ENCODE results near the gene ST7.

DNA sequence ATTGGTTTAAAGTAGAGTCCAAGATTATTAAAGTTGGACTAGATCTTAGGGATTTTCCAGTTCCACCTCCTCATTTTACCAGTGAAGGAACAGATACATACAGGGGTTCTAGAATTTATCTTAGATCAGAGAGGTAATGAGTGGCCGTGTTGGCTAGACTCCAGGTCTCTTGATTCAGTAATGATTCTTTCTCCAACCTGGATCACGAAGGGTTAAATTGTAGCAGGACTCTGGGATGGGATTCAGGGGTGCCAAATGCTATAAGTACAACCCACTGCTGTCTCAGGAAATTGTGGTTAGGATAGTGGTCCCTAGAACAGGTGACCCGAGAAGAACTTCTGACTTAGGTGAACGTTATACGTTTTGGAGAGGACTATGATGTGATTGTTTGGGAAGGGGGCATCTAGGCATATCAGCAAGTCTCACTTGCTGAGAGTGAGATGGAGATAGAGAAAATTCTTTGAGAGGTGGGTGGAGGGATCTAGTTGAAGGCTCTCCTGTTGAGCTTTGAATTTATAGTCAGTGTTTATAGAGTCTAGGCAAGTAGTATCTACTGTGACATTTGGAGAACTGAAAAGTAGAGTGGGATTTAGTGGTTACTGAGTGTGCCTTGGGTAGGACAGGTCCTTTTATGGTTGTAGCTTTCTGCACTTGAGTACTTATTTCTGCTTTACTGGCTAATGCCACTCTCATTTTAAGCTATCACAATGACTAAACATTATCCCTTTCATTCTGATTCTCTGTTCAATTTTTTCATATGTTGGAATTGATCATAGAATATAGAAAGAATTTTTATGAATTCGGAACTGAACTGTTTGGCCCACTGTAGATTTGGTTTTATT, 58.3 kb downstream of the ST7 start:
- TF ChIP-seq CTCF (IDR thresholded peaks at IDR 0.05) (no peak), POLR2AphosphoS5 (IDR thresholded peaks at IDR 0.05; ENCODE audit: low read depth, low read length) (no peak), TCF7L2 (IDR thresholded peaks at IDR 0.05; ENCODE audit: low read depth, low read length) (no peak), SIN3A (IDR thresholded peaks at IDR 0.05; ENCODE audit: borderline replicate concordance, insufficient read depth, low read depth, low read length) (no peak)
- TF ChIP-seq, protein P1, sequence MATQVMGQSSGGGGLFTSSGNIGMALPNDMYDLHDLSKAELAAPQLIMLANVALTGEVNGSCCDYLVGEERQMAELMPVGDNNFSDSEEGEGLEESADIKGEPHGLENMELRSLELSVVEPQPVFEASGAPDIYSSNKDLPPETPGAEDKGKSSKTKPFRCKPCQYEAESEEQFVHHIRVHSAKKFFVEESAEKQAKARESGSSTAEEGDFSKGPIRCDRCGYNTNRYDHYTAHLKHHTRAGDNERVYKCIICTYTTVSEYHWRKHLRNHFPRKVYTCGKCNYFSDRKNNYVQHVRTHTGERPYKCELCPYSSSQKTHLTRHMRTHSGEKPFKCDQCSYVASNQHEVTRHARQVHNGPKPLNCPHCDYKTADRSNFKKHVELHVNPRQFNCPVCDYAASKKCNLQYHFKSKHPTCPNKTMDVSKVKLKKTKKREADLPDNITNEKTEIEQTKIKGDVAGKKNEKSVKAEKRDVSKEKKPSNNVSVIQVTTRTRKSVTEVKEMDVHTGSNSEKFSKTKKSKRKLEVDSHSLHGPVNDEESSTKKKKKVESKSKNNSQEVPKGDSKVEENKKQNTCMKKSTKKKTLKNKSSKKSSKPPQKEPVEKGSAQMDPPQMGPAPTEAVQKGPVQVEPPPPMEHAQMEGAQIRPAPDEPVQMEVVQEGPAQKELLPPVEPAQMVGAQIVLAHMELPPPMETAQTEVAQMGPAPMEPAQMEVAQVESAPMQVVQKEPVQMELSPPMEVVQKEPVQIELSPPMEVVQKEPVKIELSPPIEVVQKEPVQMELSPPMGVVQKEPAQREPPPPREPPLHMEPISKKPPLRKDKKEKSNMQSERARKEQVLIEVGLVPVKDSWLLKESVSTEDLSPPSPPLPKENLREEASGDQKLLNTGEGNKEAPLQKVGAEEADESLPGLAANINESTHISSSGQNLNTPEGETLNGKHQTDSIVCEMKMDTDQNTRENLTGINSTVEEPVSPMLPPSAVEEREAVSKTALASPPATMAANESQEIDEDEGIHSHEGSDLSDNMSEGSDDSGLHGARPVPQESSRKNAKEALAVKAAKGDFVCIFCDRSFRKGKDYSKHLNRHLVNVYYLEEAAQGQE (IDR thresholded peaks at IDR 0.05; ENCODE audit: insufficient read depth in 1 of 2, low read depth in 2 of 2, low read length in 1 of 2) = no peak

All from Panc1 (cell line).